M059J (cell line): ENCODE results near the gene CHAT. TPM values are rescaled to one million over a fixed set of nuclear protein-coding genes. Genes with fewer than 3 reads are reported as not detected.

Experiments
- DNase-seq: peaks from one replicate; pipeline ENCODE4 v3.0.0-alpha.2; 2012; ENCODE audit warnings: low read depth
- total RNA-seq: library from RNA; depleted of rRNA; stranded (reverse); fragments of >200 nt; shearing (Covaris generic); gene quantifications from 2 replicates; pipeline ENCODE4 v1.2.3, GENCODE V29; 2014; rRNA removed

CHAT gene
- total RNA-seq: not detected in 2 replicates

- DNase-seq: no peak
Observed at GRCh38 chr10:49613882-49614241, at the start of gene CHAT. Gene CHAT (plus strand): TSS chr10:49614037. CDS start chr10:49614190, 153 bp downstream.

- DNase-seq: peak; percentile 51
Observed at GRCh38 chr10:49564461-49565009, 49.3 kb upstream of the CHAT start.

DNA sequence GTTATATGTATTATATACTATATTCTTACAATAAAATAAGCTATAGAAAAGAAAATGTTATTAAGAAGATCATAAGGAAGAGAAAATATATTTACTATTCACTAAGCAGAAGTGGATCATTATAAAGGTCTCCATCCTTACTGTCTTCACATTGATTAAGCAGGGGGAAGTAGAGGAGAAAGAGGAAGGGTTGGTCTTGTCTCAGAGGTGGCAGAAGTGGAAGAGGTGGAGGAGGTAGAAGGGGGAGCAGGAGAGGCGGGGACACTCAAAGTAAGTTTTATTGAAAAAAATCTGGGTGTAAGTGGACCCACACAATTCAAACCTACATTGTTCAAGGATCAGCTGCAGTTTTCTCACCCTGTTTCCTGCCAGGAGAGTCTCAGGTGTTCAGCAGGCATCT, 46.0 kb upstream of the CHAT start:
- DNase-seq: no peak

- peak; percentile 83 for DNase-seq
Observed at GRCh38 chr10:49568235-49568634, 45.6 kb upstream of the CHAT start.

DNA sequence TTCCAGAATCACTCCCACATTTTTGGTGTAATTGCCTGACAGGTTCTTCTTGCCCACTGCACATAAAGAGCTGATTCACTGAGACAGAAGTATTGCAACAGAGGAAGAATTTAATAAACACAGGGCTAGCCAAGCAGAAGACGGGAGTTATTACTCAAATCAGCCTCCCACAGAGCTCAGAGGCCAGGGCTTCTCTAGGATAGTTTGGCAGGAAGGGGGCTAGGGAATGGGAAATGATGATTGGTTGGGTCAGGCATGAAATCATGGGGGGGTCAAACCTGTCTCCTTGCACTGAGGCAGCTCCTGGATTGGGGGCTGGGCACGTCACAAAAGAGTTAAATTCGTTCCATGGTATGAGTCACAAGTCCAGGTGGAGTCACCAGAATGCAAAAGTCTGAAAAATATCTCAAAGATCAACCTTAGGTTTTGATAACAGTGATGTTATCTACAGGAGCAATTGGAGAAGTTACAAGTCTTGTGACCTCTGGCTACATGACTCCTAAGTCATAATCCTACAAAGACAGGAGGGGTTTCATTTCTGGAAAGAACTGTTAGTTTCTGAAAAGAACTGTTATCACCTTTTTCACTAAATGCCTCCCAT, 44.7 kb upstream of the CHAT start:
- peak; percentile 89 for DNase-seq

- DNase-seq: peak; percentile 64
Observed at GRCh38 chr10:49571388-49571787, 42.4 kb upstream of the CHAT start.

- no peak for DNase-seq
Observed at GRCh38 chr10:49572594-49573114, 41.2 kb upstream of the CHAT start.

DNA sequence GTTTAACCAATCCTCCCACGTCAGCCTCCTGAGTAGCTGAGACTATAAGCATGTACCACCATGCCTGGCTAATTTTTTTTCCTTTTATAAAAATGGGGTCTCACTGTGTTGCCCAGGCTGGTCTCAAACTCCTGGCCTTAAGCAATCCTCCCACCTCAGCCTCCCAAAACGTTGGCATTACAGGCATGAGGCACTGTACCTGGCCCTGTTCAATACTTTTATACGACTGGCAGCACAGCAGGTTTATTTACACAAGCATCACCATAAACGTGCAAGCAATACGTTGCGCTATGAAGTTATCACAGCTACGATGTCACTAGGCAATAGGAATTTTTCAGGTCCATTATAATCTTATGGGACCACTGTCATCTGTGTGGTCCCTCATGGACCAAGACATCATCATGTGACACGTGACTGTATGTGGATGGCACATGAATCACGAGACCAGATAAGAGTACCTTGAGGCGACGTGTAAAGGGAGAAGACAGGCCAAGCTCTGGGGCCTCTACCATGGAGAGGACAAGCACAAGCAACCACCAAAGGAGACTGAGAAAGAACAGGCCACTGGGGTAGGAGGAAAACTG, 38.3 kb upstream of the CHAT start:
- no peak for DNase-seq

GRCh38 chr10:49577182-49577925, 36.5 kb upstream of the CHAT start:
- DNase-seq: no peak

DNA sequence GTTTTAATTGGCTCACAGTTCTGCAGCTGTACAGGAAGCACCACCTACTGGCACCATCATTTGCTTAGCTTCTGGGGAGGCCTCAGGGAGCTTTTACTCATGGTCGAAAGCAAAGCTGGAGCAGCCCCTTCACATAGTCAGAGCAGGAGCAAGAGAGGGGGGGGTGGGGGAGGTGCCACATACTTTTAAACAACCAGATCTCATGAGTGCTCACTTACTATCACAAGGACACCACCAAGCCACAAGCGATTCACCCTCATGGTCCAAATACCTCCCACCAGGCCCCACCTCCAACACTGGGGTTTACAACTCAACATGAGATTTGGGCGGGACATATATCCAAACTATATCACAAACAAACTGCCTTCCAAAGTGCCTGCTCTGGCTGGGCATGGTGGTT, 35.4 kb upstream of the CHAT start:
- no peak for DNase-seq

GRCh38 chr10:49579621-49580020, 34.2 kb upstream of the CHAT start:
- peak; percentile 70 for DNase-seq

GRCh38 chr10:49585387-49585786, 28.4 kb upstream of the CHAT start:
- DNase-seq: peak; percentile 68

DNA sequence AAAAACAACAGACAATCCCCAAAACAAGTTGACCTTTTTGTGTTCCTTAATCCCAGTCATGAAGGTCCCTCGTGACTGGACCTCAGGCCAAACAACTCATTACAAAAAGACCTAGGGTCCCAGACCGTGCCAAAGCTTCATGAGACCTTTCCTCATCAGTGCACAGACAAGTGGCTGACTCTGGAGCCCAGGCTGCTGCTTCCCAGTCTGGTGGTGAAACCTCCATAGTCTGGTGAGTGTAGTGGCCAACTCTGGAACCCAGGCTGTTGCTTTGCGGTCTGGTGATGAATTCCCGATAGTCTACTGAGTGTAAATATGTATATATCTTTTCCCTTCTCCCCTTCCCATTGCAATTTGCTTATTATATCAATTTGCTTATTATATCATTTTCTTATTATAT, 25.9 kb upstream of the CHAT start:
- no peak for DNase-seq

- peak; percentile 66 for DNase-seq
Observed at GRCh38 chr10:49592726-49593563, 20.9 kb upstream of the CHAT start.

DNA sequence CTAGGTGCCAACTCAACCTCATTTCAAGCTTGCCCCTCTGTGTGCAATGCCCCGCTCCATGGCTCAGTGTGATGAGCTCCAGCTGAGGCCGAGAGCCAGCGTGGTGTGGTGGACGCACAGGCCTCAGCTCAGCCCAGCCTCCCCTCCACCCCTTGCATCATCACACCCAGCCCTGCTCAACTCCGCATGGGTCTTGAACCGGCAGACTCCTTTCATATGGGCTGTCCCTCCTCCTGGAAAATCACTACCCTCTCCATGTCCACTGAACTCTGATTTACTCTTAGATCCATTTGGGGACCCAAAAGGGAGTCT, 20.3 kb upstream of the CHAT start:
- DNase-seq: no peak

GRCh38 chr10:49593998-49594397, 19.8 kb upstream of the CHAT start:
- DNase-seq: no peak

DNA sequence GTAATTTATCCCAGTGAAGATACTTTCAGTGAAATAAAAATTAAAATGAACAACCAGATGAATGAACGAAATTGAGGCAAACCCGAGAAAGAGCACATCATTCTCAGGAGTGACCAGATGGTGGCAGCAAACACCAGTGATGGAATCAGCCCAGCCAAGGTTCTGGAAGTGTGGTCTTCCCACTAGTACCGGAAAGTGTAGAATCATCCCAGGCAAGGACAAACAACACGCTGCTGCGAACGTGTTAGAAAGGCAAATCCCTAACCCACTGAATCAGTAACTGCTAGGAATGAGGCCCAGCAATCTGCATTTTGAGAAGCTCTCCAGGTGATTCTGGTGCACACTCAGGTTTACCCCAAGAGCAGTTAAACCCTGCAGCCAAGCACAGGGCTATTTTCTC, 19.2 kb upstream of the CHAT start:
- DNase-seq: peak; percentile 67

DNA sequence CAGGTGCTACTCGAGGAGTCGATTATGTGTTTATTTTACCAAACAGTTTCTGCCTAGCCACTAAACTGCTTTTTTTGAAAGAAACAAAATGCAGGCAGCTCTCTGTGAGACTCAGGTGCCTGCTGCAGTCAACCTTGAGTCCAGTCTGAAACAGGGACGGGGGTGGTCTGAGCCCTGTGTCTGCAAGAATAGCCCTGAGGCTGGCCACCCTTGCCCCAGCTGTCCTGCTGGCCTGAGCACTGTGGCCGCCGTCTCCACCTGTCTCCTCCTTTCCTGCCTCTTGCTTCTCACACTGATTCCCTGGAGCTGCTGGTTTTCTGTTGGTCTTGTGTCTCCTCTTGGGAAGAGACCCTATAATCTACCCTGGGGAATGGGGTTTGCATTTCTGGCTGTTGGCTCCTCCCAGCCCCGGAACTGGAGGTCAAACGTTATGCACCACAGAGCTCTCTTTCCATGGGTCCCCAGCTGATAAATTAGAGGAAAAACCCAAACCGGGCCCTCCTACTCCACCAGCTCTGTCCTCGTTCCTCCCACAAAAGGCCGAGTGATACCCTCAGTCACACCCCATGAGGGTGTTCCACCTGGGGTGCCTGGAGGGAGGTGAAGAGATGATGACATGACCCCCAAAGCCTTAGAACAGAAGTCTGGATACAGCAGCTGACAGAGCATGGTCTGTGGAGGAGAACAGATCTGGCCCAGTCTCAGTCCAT, 18.7 kb upstream of the CHAT start:
- no peak for DNase-seq

- peak; percentile 30 for DNase-seq
Observed at GRCh38 chr10:49595713-49596492, 17.9 kb upstream of the CHAT start.

- DNase-seq: no peak
Observed at GRCh38 chr10:49596493-49596809, 17.4 kb upstream of the CHAT start.

- no peak for DNase-seq
Observed at GRCh38 chr10:49596836-49597235, 17.0 kb upstream of the CHAT start.
